ENCODE results near the gene HOXD4. TPM values are rescaled to one million over a fixed set of nuclear protein-coding genes. Genes with fewer than 3 reads are reported as not detected.

Gene HOXD4
- total RNA-seq, 1 donor from 2014 or later: not detected

DNA sequence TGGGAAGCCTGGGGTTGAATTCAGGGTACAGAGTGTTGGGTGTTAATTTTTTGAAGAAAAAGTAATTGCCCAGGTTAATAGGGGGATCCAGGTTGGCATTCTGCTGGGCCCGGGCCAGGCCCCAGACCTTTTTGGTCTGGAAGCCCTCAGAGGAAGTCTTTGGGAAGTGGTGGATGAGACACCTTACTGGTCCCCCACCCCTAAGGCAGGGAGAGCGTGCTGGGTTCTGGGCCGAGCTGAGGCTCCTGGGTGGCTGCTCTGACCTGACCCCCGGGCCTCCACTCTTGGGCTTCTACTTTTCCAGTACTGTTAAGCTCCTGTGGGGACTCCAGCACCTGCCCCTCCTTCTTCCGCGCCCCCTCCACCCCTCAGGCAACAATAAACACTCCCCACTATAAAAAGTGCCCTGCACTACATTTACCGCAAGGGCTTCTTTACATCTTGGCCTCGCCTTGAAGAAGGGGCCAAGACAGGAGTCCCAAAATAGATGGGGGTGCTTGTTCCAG lies 5.0 kb downstream of the HOXD4 start:
- no peak for TF ChIP-seq CTCF (IDR thresholded peaks at IDR 0.05)
- H3K9me3 Mint-ChIP-seq (ENCODE audit: low read depth): no peaks in the 10 kb centered on the region
- H3K4me3 Mint-ChIP-seq (ENCODE audit: unreplicated experiment): no peak overlapping the region
- H3K27ac Mint-ChIP-seq (ENCODE audit: unreplicated experiment): no peak overlapping the region
- peaks cover 4% of the 10 kb centered on the region for H3K36me3 Mint-ChIP-seq (ENCODE audit: low read depth)
- DNase-seq (ENCODE audit: low spot score): no peak
- H3K27me3 Mint-ChIP-seq (ENCODE audit: low read depth): peaks cover 79% of the 10 kb centered on the region
- H3K4me1 Mint-ChIP-seq (ENCODE audit: low read depth): peaks cover 6% of the 10 kb centered on the region

- DNase-seq (ENCODE audit: low spot score): no peak
- Mint-ChIP-seq H3K4me1 (ENCODE audit: low read depth) (peaks cover 6% of the 10 kb centered on the region), H3K4me3 (ENCODE audit: unreplicated experiment) (peak within 1 kb of the TSS; percentile 16), H3K27ac (ENCODE audit: unreplicated experiment) (no peak within 1 kb of the TSS), H3K9me3 (ENCODE audit: low read depth) (no peaks in the 10 kb centered on the region), H3K36me3 (ENCODE audit: low read depth) (peaks cover 6% of the 10 kb centered on the region), H3K27me3 (ENCODE audit: low read depth) (peaks cover 81% of the 10 kb centered on the region)
- TF ChIP-seq CTCF (IDR thresholded peaks at IDR 0.05): no peak
These were observed 5.6 kb downstream of the HOXD4 start, which contains the start of gene HOXD3 for GRCh38 chr2:176156807-176157498. HOXD3 (plus strand) TSS chr2:176157307; CDS start chr2:176169115, 11,808 bp downstream.

DNA sequence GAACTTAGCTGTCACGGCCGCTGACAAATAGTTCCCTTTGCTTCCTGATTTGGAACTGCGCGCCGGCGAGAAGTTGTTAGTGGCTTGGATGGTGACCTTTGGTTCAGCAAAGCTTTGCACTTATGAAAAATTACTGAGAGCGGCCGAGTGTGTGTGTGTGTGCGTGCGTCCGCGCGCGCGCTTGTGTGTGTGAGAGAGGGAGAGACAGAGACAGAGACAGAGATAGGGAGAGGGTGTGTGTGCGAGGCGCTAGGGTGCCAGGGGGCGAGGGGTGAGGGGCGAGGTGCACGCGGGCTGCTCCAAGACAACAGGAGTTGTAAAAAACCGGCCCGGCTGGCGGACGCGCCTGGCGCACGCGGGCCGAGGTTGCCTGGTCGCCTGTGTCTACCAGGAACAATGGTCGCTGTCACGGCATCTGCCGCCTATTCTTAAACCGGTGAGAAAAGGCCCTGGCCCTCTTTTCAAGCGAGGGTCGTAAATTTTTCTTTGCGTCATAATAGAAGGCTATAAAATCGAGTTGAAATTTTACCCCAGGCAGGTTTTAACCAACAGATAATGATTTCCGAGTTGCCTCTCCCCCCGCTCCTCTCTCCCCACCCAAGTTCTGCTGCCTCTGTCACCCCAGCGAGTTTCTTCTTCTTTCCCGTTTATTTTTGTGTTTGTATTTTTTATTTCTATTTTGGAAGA lies 6.3 kb downstream of the HOXD4 start:
- peaks cover 6% of the 10 kb centered on the region for H3K4me1 Mint-ChIP-seq (ENCODE audit: low read depth)
- no peak for DNase-seq (ENCODE audit: low spot score)
- peak overlapping the region; percentile 16 for H3K4me3 Mint-ChIP-seq (ENCODE audit: unreplicated experiment)
- peaks cover 81% of the 10 kb centered on the region for H3K27me3 Mint-ChIP-seq (ENCODE audit: low read depth)
- no peak overlapping the region for H3K27ac Mint-ChIP-seq (ENCODE audit: unreplicated experiment)
- no peaks in the 10 kb centered on the region for H3K9me3 Mint-ChIP-seq (ENCODE audit: low read depth)
- peaks cover 6% of the 10 kb centered on the region for H3K36me3 Mint-ChIP-seq (ENCODE audit: low read depth)
- no peak for TF ChIP-seq CTCF (IDR thresholded peaks at IDR 0.05)

DNA sequence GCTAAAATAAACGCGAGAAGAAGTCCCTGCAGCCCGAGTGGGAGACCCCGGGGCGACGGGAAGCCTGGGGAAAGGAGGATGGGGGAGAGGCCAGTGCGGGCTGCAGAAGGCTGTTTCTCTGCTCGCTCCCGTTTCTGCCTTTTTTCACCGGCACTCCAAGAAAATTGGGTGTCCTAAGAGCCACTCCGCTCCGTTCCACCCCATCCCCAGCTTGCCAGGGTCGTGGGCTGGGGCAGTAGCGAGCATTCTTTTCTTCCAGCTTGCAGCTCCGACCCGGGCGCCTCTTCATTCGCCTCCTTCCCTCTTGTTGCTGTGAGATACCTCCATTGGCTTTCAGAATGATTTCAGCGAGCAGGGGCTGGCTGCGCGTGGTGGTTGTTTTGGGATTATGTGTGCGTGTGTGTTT lies 6.8 kb downstream of the HOXD4 start:
- Mint-ChIP-seq H3K9me3 (ENCODE audit: low read depth) (no peaks in the 10 kb centered on the region), H3K4me3 (ENCODE audit: unreplicated experiment) (no peak overlapping the region), H3K36me3 (ENCODE audit: low read depth) (peaks cover 6% of the 10 kb centered on the region), H3K27ac (ENCODE audit: unreplicated experiment) (no peak overlapping the region), H3K27me3 (ENCODE audit: low read depth) (peaks cover 81% of the 10 kb centered on the region), H3K4me1 (ENCODE audit: low read depth) (peaks cover 6% of the 10 kb centered on the region)
- no peak for TF ChIP-seq CTCF (IDR thresholded peaks at IDR 0.05)
- DNase-seq (ENCODE audit: low spot score): no peak

DNA sequence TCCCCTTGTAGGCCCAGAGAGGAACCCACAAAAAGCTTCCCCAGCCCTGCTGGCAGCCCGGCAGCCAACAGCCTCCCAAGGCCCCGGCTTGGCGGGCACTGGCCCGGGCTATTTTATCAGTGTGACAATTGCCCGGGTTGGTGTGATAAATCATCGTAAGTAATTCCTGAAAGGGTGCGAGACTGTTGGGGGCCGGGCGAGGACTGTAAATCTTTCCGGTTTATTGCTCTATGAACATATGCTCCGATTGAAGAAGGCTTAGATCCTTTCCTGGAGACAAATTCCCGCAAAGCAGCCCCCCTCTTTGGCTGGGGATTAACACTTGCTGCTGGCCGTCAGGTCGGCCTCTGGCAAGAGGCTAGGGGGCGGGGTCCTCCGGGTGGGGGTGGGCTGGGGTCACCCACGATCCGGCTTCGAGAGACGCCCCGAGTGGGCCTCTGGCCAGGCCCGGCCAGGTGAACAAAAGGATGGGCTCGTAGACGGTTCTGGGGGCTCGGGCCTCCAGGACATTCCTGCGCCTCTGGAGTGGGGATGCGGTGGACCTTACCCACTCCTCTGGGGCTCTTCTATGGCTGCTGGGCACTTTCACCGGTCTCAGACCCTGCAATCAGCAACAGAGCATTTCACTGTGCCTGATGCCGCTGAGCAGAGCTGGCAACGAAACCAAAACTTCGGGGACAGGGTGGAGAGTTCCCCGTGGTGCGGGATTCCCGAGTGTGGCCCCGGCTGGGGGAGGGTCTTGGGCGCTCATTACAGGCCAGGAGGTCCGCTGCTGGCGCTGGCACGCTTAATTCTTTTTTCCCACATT lies 7.7 kb downstream of the HOXD4 start:
- no peak overlapping the region for H3K27ac Mint-ChIP-seq (ENCODE audit: unreplicated experiment)
- DNase-seq (ENCODE audit: low spot score): no peak
- peaks cover 9% of the 10 kb centered on the region for H3K36me3 Mint-ChIP-seq (ENCODE audit: low read depth)

More for the DNA sequence above, 7.7 kb downstream of the HOXD4 start:
- Mint-ChIP-seq H3K27me3 (ENCODE audit: low read depth) (peaks cover 82% of the 10 kb centered on the region), H3K4me3 (ENCODE audit: unreplicated experiment) (no peak overlapping the region), H3K9me3 (ENCODE audit: low read depth) (peaks cover 4% of the 10 kb centered on the region), H3K4me1 (ENCODE audit: low read depth) (peaks cover 6% of the 10 kb centered on the region)
- TF ChIP-seq CTCF (IDR thresholded peaks at IDR 0.05): no peak
